Osteocyte (in vitro differentiated cells): Measurements from ENCODE around the gene TPK1. TPM values are rescaled to one million over a fixed set of nuclear protein-coding genes. Genes with fewer than 3 reads are reported as not detected.

ENCODE experiments used
- DNase-seq: peaks from one replicate; pipeline ENCODE4 v3.0.0; 2021; ENCODE audit warnings: mixed read lengths; ENCODE audit not compliant: unreplicated experiment; ENCODE audit errors: extremely low spot score
- H3K27ac Mint-ChIP-seq: one replicate; pipeline ENCODE4 v1.8.0; 2021; ENCODE audit warnings: mild to moderate bottlenecking, mixed read lengths; ENCODE audit not compliant: unreplicated experiment
- H3K27me3 Mint-ChIP-seq: one replicate; pipeline ENCODE4 v1.8.0; 2021; ENCODE audit warnings: mixed read lengths; ENCODE audit not compliant: unreplicated experiment
- H3K36me3 Mint-ChIP-seq: one replicate; pipeline ENCODE4 v1.8.0; 2021; ENCODE audit warnings: mixed read lengths; ENCODE audit not compliant: unreplicated experiment
- H3K4me1 Mint-ChIP-seq: one replicate; pipeline ENCODE4 v1.8.0; 2021; ENCODE audit warnings: mixed read lengths; ENCODE audit not compliant: unreplicated experiment
- H3K4me3 Mint-ChIP-seq: one replicate; pipeline ENCODE4 v1.8.0; 2021; ENCODE audit warnings: mild to moderate bottlenecking, moderate library complexity, mixed read lengths; ENCODE audit not compliant: unreplicated experiment
- H3K9me3 Mint-ChIP-seq: one replicate; pipeline ENCODE4 v1.8.0; 2021; ENCODE audit warnings: mixed read lengths; ENCODE audit not compliant: unreplicated experiment
- total RNA-seq: library from RNA; stranded (reverse); gene quantifications from 2 replicates; pipeline ENCODE4 v1.2.1, GENCODE V29; 2021
- TF ChIP-seq, protein P1 (sequence below): fragments of 200-600 bp; sonication (generic); IDR thresholded peaks from 2 replicates; pipeline ENCODE4 v1.5.0; 2021; ENCODE audit warnings: antibody characterized with exemption, mild to moderate bottlenecking, moderate library complexity

The TPK1 gene
- total RNA-seq, 1 donor from 2014 or later, result 5.6 TPM

DNA sequence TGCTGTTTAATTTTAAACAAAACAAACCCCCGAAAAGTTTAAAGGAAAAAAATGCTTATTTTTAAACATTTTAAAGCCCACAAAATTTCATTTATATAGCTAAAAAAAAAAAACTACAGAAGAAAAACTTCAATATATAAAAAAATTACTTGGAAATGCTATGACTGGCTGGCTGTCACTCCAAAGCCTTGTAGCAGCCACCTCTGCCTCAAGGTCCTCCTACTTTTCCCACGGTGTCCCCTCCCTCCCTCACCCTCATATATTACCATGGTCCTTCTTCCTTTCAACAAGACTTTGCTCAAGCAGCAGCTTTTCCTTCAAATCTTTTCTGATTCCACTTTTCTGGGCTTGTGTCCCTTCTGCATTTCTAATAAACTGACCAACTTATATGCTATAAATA is 122.0 kb downstream of the TPK1 start:
- Mint-ChIP-seq H3K4me3 (no peak overlapping the region), H3K27me3 (no peaks in the 10 kb centered on the region), H3K27ac (no peak overlapping the region), H3K9me3 (peaks cover 7% of the 10 kb centered on the region), H3K4me1 (no peaks in the 10 kb centered on the region), H3K36me3 (no peaks in the 10 kb centered on the region)
- TF ChIP-seq, protein P1, sequence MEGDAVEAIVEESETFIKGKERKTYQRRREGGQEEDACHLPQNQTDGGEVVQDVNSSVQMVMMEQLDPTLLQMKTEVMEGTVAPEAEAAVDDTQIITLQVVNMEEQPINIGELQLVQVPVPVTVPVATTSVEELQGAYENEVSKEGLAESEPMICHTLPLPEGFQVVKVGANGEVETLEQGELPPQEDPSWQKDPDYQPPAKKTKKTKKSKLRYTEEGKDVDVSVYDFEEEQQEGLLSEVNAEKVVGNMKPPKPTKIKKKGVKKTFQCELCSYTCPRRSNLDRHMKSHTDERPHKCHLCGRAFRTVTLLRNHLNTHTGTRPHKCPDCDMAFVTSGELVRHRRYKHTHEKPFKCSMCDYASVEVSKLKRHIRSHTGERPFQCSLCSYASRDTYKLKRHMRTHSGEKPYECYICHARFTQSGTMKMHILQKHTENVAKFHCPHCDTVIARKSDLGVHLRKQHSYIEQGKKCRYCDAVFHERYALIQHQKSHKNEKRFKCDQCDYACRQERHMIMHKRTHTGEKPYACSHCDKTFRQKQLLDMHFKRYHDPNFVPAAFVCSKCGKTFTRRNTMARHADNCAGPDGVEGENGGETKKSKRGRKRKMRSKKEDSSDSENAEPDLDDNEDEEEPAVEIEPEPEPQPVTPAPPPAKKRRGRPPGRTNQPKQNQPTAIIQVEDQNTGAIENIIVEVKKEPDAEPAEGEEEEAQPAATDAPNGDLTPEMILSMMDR, result no peak
- no peak for DNase-seq

DNA sequence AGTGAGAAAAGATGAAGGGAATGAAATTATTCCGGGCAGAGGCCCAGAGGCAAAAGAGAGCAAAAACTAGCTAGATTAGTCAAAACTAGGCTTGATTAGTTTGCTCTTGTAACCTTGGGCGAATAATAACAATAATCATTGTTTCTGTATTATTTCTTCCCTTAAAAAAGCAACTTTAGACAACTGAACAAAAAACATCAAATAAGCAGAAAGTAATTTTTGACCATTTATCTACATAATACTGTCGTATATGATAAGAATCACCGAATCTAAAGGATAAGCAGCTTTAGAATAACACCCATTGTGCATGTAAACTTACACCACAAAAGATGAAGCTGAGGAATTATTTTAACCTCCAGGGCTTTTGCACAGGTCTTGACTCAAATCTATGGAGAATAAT is 125.1 kb downstream of the TPK1 start:
- TF ChIP-seq, protein P1, result no peak
- Mint-ChIP-seq H3K27me3 (no peaks in the 10 kb centered on the region), H3K4me1 (no peaks in the 10 kb centered on the region), H3K4me3 (no peak overlapping the region), H3K36me3 (no peaks in the 10 kb centered on the region), H3K9me3 (no peaks in the 10 kb centered on the region), H3K27ac (no peak overlapping the region)
- DNase-seq, result no peak

DNA sequence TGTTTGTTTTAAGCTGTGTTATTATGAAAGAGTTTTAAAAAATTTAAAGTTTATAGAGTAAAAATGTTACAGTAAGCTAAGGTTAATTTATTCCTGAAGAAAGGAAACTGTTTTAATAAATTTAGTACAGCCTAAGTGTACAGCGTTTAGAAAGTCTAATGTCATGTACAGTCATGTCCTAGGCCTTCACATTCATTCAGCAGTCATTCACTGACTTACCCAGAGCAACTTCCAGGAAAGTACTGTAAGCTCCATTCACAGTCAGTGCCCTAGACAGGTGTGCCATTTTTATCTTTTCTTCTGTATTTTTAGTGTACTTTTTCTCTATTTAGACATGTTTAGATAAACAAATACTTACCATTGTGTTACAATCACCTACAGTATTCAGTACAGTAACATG is 126.8 kb downstream of the TPK1 start:
- H3K4me1 Mint-ChIP-seq, result no peaks in the 10 kb centered on the region
- H3K4me3 Mint-ChIP-seq, result no peak overlapping the region
- no peak for DNase-seq
- H3K36me3 Mint-ChIP-seq, result no peaks in the 10 kb centered on the region
- TF ChIP-seq, protein P1, result no peak
- H3K27me3 Mint-ChIP-seq, result no peaks in the 10 kb centered on the region
- H3K27ac Mint-ChIP-seq, result no peak overlapping the region
- no peaks in the 10 kb centered on the region for H3K9me3 Mint-ChIP-seq

DNA sequence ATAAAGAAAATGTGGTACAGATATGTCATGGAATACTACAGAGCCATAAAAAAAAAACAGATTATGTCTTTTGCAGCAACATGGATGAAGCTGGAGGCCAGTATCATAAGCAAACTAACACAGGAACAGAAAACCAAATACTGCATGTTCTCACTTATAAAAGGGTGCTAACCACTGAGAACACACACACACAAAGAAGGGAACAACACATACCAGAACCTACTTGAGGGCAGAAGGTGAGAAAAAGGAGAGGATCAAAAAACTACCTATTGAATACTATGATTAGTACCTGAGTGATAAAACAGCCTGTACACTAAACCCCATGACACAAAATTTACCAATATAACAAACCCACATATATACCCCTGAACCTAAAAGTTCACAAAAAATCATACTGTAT is 144.6 kb downstream of the TPK1 start:
- Mint-ChIP-seq H3K27me3 (no peaks in the 10 kb centered on the region), H3K4me3 (no peak overlapping the region), H3K9me3 (peaks cover 4% of the 10 kb centered on the region), H3K36me3 (no peaks in the 10 kb centered on the region), H3K27ac (no peak overlapping the region), H3K4me1 (no peaks in the 10 kb centered on the region)
- TF ChIP-seq, protein P1, result no peak
- DNase-seq, result no peak

DNA sequence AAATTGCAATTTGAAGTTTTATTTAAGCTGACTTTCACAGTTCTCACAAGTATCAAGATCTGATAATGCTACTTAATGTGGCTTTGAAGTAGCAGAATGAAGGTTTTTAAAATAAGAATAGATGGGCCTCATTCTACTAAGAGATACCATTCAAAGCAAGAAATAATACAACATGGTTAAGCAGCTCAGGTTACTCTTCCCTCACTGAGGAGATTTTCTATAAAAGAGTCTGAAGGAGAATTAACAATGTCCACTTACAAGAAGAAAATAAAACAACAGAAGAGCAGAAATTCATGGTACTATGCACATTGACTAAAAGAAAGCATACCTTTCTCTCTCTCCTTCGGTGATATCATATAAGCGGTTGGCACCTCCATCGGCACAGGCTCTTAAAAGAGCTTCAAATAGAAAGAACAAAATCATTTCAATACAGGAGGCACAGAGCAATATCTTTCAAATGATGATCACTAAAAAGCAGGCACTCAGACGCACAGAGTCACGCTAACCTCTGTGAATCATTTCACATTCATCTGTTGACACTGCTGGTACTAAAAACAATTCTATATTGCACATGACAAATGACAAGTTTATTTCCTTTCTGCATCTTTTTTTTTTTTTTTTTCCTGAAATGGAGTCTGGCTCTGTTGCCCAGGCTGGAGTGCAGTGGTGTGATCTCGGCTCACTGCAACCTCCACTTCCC is 153.1 kb downstream of the TPK1 start:
- TF ChIP-seq, protein P1, result no peak
- H3K9me3 Mint-ChIP-seq, result no peaks in the 10 kb centered on the region
- no peak for DNase-seq
- H3K36me3 Mint-ChIP-seq, result no peaks in the 10 kb centered on the region
- H3K4me3 Mint-ChIP-seq, result no peak overlapping the region
- no peaks in the 10 kb centered on the region for H3K27me3 Mint-ChIP-seq
- no peaks in the 10 kb centered on the region for H3K4me1 Mint-ChIP-seq
- no peak overlapping the region for H3K27ac Mint-ChIP-seq
